Suprapubic skin (tissue), 4 donors: ENCODE results near the gene TMEM187. TPM values are rescaled to one million over a fixed set of nuclear protein-coding genes. Genes with fewer than 3 reads are reported as not detected.

ENCODE experiments used
- DNase-seq, 2 donors: peaks; one replicate each; pipeline ENCODE4 v3.0.0-alpha.2; 2019; ENCODE audit warnings: low spot score in 2 of 2
- H3K27ac ChIP-seq: fragments of 200-600 bp; sonication (generic); one replicate; pipeline ENCODE4 v1.5.1; 2019
- H3K27me3 ChIP-seq: fragments of 200-600 bp; sonication (generic); one replicate; pipeline ENCODE4 v1.5.1; 2019
- H3K36me3 ChIP-seq: fragments of 200-600 bp; sonication (generic); one replicate; pipeline ENCODE4 v1.5.1; 2019
- H3K4me1 ChIP-seq: fragments of 200-600 bp; sonication (generic); one replicate; pipeline ENCODE4 v1.5.1; 2019
- H3K4me3 ChIP-seq: fragments of 200-600 bp; sonication (generic); one replicate; pipeline ENCODE4 v1.5.1; 2019; ENCODE audit warnings: mild to moderate bottlenecking
- H3K9me3 ChIP-seq: fragments of 200-600 bp; sonication (generic); one replicate; pipeline ENCODE4 v1.5.1; 2019
- CTCF ChIP-seq, 2 donors: fragments of 200-600 bp in 1 of 2; fragments of 450-650 bp in 1 of 2; sonication (generic) in 1 of 2; IDR thresholded peaks; one replicate each; pipeline ENCODE4 v1.5.1; 2016 to 2019; ENCODE audit warnings: antibody characterized with exemption in 2 of 2, mild to moderate bottlenecking in 1 of 2, moderate library complexity in 1 of 2
- EP300 ChIP-seq: sonication (generic); formaldehyde crosslinking; IDR thresholded peaks from one replicate; pipeline ENCODE4 v1.6.1; 2017; ENCODE audit warnings: antibody characterized with exemption
- POLR2A ChIP-seq, 2 donors: fragments of 450-650 bp; IDR thresholded peaks; one replicate each; pipeline ENCODE4 v1.6.1; 2017; ENCODE audit warnings: antibody characterized with exemption in 2 of 2, mild to moderate bottlenecking in 2 of 2, moderate library complexity in 2 of 2
- POLR2AphosphoS5 ChIP-seq, 3 donors: sonication (generic); formaldehyde crosslinking; IDR thresholded peaks; one replicate each; pipeline ENCODE4 v1.6.1; 2017; ENCODE audit warnings: antibody characterized with exemption in 3 of 3
- WGBS: methylation state at CpG from one replicate; pipeline ENCODE4 v1.1.5; 2018; 5-methylcytosine and 5-hydroxymethylcytosine counted together
- total RNA-seq, 4 donors: library from RNA; depleted of rRNA; stranded (reverse); fragments of >200 nt; gene quantifications; one replicate each; pipeline ENCODE4 v1.1.0, GENCODE V29; 2016

TMEM187 gene
- total RNA-seq, 4 donors from 2014 or later = 7.8 to 10.7 (median 8.6) TPM

- DNase-seq = no peak
- 41% methylated on average over 1 of the region's 1 CpG for WGBS
Measured at GRCh38 chrX:154027986-154028385, 55.4 kb downstream of the TMEM187 start.

GRCh38 chrX:154028502-154029184, 56.1 kb downstream of the TMEM187 start:
- Histone ChIP-seq H3K27me3 (no peaks in the 10 kb centered on the region), H3K4me1 (peaks cover 15% of the 10 kb centered on the region), H3K36me3 (peaks cover 30% of the 10 kb centered on the region), H3K9me3 (no peaks in the 10 kb centered on the region), H3K27ac (no peak overlapping the region), H3K4me3 (no peak overlapping the region)
- DNase-seq = no peak
- 72% methylated on average over 13 of the region's 13 CpGs for WGBS
- TF ChIP-seq CTCF (IDR thresholded peaks at IDR 0.05) (no peak), EP300 (no peak), POLR2AphosphoS5 (IDR thresholded peaks at IDR 0.05) (no peak), POLR2A (IDR thresholded peaks at IDR 0.05) (no peak)

More at GRCh38 chrX:154027986-154028385, 55.4 kb downstream of the TMEM187 start:
- Histone ChIP-seq H3K9me3 (no peaks in the 10 kb centered on the region), H3K36me3 (peaks cover 30% of the 10 kb centered on the region), H3K4me1 (peaks cover 15% of the 10 kb centered on the region), H3K4me3 (no peak overlapping the region), H3K27ac (no peak overlapping the region), H3K27me3 (no peaks in the 10 kb centered on the region)
- TF ChIP-seq POLR2A (IDR thresholded peaks at IDR 0.05) (no peak), CTCF (IDR thresholded peaks at IDR 0.05) (no peak), EP300 (no peak), POLR2AphosphoS5 (IDR thresholded peaks at IDR 0.05) (no peak)

GRCh38 chrX:154029439-154029838, 56.9 kb downstream of the TMEM187 start:
- no peak for TF ChIP-seq POLR2A (IDR thresholded peaks at IDR 0.05)
- no peak for TF ChIP-seq POLR2AphosphoS5 (IDR thresholded peaks at IDR 0.05)
- no peak for TF ChIP-seq CTCF (IDR thresholded peaks at IDR 0.05)
- no peak for TF ChIP-seq EP300
- DNase-seq = no peak
- no peaks in the 10 kb centered on the region for H3K27me3 ChIP-seq
- peaks cover 15% of the 10 kb centered on the region for H3K4me1 ChIP-seq
- H3K4me3 ChIP-seq = no peak overlapping the region
- no peaks in the 10 kb centered on the region for H3K9me3 ChIP-seq
- H3K36me3 ChIP-seq = peaks cover 30% of the 10 kb centered on the region
- no peak overlapping the region for H3K27ac ChIP-seq
- 86% methylated on average over 8 of the region's 8 CpGs for WGBS

- Histone ChIP-seq H3K4me1 (peaks cover 10% of the 10 kb centered on the region), H3K27ac (no peak overlapping the region), H3K9me3 (no peaks in the 10 kb centered on the region), H3K36me3 (peaks cover 30% of the 10 kb centered on the region), H3K4me3 (no peak overlapping the region), H3K27me3 (no peaks in the 10 kb centered on the region)
- no peak for DNase-seq
- 89% methylated on average over 18 of the region's 20 CpGs for WGBS
- TF ChIP-seq CTCF (IDR thresholded peaks at IDR 0.05) (no peak), POLR2AphosphoS5 (IDR thresholded peaks at IDR 0.05) (no peak), POLR2A (IDR thresholded peaks at IDR 0.05) (no peak), EP300 (no peak)
Measured at GRCh38 chrX:154030266-154030665, 57.7 kb downstream of the TMEM187 start.

- Histone ChIP-seq H3K9me3 (no peaks in the 10 kb centered on the region), H3K27ac (no peak overlapping the region), H3K4me3 (no peak overlapping the region), H3K36me3 (peaks cover 30% of the 10 kb centered on the region), H3K27me3 (no peaks in the 10 kb centered on the region), H3K4me1 (peaks cover 6% of the 10 kb centered on the region)
- no peak for TF ChIP-seq POLR2AphosphoS5 (IDR thresholded peaks at IDR 0.05)
- TF ChIP-seq POLR2A (IDR thresholded peaks at IDR 0.05) = no peak
- TF ChIP-seq EP300 = no peak
- TF ChIP-seq CTCF (IDR thresholded peaks at IDR 0.05) = no peak
- WGBS = 87% methylated on average over 26 of the region's 29 CpGs
- no peak for DNase-seq
Measured at GRCh38 chrX:154030715-154031305, 58.3 kb downstream of the TMEM187 start.
